OCI-LY3 (cell line): ENCODE data around the gene GSE1.

Experiments used
- H2AFZ ChIP-seq: fragments of 200-600, 300-600 bp; shearing (Covaris generic); 2 replicates; pipeline ENCODE4 v1.6.0; 2014; ENCODE audit warnings: antibody characterized with exemption, low read depth, low read length
- H3K27ac ChIP-seq: fragments of 200-600, 300-600 bp; sonication (generic); 2 replicates; pipeline ENCODE4 v1.5.1; 2014; ENCODE audit warnings: mild to moderate bottlenecking, low read length, moderate library complexity, mixed read lengths
- H3K27me3 ChIP-seq: fragments of 200-600, 300-600 bp; sonication (generic); 2 replicates; pipeline ENCODE4 v1.6.1; 2014; ENCODE audit warnings: low read depth, low read length, mixed read lengths
- H3K36me3 ChIP-seq: fragments of 200-600, 300-600 bp; sonication (generic); replicated peaks from 2 replicates; pipeline ENCODE3; 2014; ENCODE audit warnings: low read depth, low read length, mixed read lengths
- H3K4me1 ChIP-seq: fragments of 300-600, 200-600 bp; sonication (generic); 2 replicates; pipeline ENCODE4 v1.6.1; 2014; ENCODE audit warnings: low read length, mixed read lengths
- H3K4me2 ChIP-seq: fragments of 200-600, 300-600 bp; sonication (generic); 2 replicates; pipeline ENCODE4 v1.6.1; 2014; ENCODE audit warnings: low read length, mixed read lengths
- H3K4me3 ChIP-seq: fragments of 300-600, 200-600 bp; sonication (generic); 2 replicates; pipeline ENCODE4 v1.5.1; 2014; ENCODE audit warnings: antibody characterized with exemption, mild to moderate bottlenecking, low read length, moderate library complexity
- H3K79me2 ChIP-seq: fragments of 300-600, 200-600 bp; shearing (Covaris generic); 2 replicates; pipeline ENCODE4 v1.6.1; 2014; ENCODE audit warnings: mild to moderate bottlenecking, low read length, mixed read lengths
- H3K9ac ChIP-seq: fragments of 300-600, 200-600 bp; shearing (Covaris generic); 2 replicates; pipeline ENCODE4 v1.6.0; 2014; ENCODE audit warnings: mild to moderate bottlenecking, low read length, moderate library complexity
- H3K9me3 ChIP-seq: fragments of 200-600, 300-600 bp; shearing (Covaris generic); 2 replicates; pipeline ENCODE4 v1.6.1; 2014; ENCODE audit warnings: low read length, mixed read lengths; ENCODE audit not compliant: insufficient read depth
- H4K20me1 ChIP-seq: fragments of 200-600, 300-600 bp; sonication (generic); 2 replicates; pipeline ENCODE4 v1.6.1; 2016; ENCODE audit warnings: low read length, mixed read lengths; ENCODE audit not compliant: insufficient read depth
- EZH2phosphoT487 ChIP-seq: fragments of 200-600 bp; shearing (Covaris generic); IDR thresholded peaks from 2 replicates; pipeline ENCODE4 v1.6.1; 2018; ENCODE audit warnings: antibody characterized with exemption, mixed run types, low read depth
- TF ChIP-seq, protein P1 (sequence below): fragments of 200-600, 300-600 bp; sonication (generic); IDR thresholded peaks from 2 replicates; pipeline ENCODE4 v1.5.1; 2014; ENCODE audit warnings: antibody characterized with exemption, low read length, low read depth

Gene GSE1

DNA sequence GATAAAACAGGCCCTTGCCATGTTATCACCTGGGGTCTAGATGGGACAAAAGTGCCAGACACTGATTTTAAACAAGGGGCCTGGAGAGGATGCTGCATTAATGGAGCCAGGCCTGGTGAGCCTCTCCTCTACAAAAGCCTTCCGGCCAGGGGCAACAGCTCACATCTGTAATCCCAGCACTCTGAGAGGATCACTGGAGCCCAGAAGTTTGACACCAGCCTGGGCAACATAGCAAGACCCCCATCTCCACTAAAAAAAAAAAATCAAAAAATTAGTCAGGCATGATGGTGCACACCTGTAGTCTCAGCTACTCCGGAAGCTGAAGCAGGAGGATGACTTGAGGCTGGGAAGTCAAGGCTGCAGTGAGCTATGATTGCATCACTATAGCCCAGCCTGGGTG lies 72.1 kb downstream of the GSE1 start:
- H3K36me3 ChIP-seq, result peaks cover 36% of the 10 kb centered on the region
- H3K79me2 ChIP-seq, result peaks cover 25% of the 10 kb centered on the region
- H3K4me2 ChIP-seq, result no peak overlapping the region
- no peak overlapping the region for H3K4me3 ChIP-seq
- no peak overlapping the region for H3K27ac ChIP-seq
- H4K20me1 ChIP-seq, result peaks cover 25% of the 10 kb centered on the region
- H3K4me1 ChIP-seq, result peaks cover 17% of the 10 kb centered on the region
- TF ChIP-seq EZH2phosphoT487, result no peak
- TF ChIP-seq, protein P1, sequence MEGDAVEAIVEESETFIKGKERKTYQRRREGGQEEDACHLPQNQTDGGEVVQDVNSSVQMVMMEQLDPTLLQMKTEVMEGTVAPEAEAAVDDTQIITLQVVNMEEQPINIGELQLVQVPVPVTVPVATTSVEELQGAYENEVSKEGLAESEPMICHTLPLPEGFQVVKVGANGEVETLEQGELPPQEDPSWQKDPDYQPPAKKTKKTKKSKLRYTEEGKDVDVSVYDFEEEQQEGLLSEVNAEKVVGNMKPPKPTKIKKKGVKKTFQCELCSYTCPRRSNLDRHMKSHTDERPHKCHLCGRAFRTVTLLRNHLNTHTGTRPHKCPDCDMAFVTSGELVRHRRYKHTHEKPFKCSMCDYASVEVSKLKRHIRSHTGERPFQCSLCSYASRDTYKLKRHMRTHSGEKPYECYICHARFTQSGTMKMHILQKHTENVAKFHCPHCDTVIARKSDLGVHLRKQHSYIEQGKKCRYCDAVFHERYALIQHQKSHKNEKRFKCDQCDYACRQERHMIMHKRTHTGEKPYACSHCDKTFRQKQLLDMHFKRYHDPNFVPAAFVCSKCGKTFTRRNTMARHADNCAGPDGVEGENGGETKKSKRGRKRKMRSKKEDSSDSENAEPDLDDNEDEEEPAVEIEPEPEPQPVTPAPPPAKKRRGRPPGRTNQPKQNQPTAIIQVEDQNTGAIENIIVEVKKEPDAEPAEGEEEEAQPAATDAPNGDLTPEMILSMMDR, result no peak
- H3K9me3 ChIP-seq, result no peaks in the 10 kb centered on the region
- H3K27me3 ChIP-seq, result no peaks in the 10 kb centered on the region
- no peak overlapping the region for H3K9ac ChIP-seq
- no peak overlapping the region for H2AFZ ChIP-seq

DNA sequence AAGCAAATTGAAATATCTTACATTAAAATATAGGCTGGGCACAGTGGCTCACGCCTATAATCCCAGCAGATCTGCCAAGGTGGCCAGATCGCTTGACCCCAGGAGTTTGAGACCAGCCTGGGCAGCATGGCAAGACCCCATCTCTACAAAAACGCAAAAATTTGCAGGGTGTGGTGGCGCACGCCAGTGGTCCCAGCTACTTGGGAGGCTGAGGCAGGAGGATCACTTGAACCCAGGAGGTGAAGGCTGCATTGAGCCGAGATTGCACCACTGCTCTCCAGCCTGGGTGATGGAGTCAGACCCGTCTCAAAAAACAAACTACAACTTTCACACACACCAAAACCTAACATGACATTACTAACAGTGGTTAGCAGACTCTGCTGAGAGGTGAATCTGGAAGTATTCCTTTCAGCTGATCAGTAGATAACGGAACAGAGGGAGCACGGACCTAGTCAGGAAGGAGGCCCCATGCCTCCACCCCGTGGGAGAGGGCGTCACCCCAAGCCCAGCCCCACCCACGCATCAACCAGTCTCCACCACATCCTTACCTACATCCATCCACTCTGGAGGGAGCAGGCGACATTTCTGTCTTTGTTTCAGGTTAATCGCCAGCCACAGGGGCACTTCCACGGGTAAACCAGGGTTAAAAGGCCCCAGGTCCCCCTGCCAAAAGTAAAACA lies 73.9 kb downstream of the GSE1 start:
- TF ChIP-seq, protein P1, result no peak
- TF ChIP-seq EZH2phosphoT487, result no peak
- Histone ChIP-seq H3K9me3 (no peaks in the 10 kb centered on the region), H3K27ac (no peak overlapping the region), H2AFZ (no peak overlapping the region), H3K9ac (no peak overlapping the region), H3K4me3 (peak overlapping the region; percentile 97; the same call in 1 of the 2 replicates), H3K27me3 (0 out of 2 replicates have a peak, but pooled peaks cover 6% of the 10 kb centered on the region), H3K4me2 (peak overlapping the region; percentile 64; the same call in 1 of the 2 replicates), H3K36me3 (peaks cover 22% of the 10 kb centered on the region), H3K79me2 (peaks cover 25% of the 10 kb centered on the region), H4K20me1 (peaks cover 25% of the 10 kb centered on the region), H3K4me1 (peaks cover 10% of the 10 kb centered on the region)

DNA sequence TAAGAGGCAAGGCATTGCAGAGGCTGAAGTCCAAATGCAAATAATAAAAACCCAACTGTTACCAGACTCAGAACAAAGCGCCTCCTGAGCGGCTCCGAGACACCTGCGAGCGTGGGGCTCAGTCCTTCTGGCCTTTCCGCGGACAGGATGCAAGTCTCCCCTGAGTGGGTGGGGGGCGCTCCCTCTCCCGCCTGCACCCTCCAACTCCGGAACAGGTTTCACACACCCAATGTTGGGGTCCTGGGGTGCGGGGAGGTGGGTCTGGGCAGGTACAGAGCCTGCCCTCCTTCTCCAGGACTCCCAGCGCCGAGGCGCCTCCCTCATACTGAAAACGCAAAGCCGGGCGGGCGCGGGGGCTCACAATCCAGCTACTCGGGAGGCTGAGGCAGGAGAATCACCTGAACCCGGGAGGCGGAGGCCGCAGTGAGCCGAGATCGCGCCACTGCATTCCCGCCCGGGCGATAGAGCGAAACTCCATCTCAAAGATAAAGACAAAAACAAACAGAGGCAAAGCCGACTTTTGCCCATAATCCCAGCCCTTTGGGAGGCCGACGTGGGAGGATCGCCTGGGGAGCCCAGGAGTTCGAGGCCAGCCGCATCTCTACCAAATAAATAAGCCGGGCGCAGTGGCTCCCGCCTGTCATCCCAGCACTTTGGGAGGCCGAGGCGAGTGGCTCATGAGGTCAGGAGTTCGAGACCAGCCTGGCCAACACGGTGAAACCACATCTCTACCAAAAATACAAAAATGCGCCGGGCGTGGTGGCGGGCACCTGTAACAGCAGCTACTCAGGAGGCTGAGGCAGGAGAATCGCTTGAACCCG lies 74.7 kb downstream of the GSE1 start:
- Histone ChIP-seq H2AFZ (no peak overlapping the region), H3K4me3 (peak overlapping the region; percentile 97), H3K4me1 (peaks cover 10% of the 10 kb centered on the region), H3K4me2 (peak overlapping the region; percentile 64), H4K20me1 (peaks cover 16% of the 10 kb centered on the region), H3K9me3 (no peaks in the 10 kb centered on the region), H3K9ac (peak overlapping the region; percentile 85; the same call in 1 of the 2 replicates), H3K36me3 (peaks cover 22% of the 10 kb centered on the region), H3K27me3 (0 out of 2 replicates have a peak, but pooled peaks cover 6% of the 10 kb centered on the region), H3K27ac (no peak overlapping the region), H3K79me2 (peaks cover 25% of the 10 kb centered on the region)
- TF ChIP-seq, protein P1, result no peak
- no peak for TF ChIP-seq EZH2phosphoT487
